ENCODE data around the gene VCL.
"Not testable (repeated sequence)": the region's sequence is repeated elsewhere in the genome, so short reads cannot be mapped to it uniquely, and the experiment has no call there.

Gene VCL

GRCh38 chr10:73973427-73973826 lies 24.5 kb upstream of the VCL start:
- no peak for DNase-seq

GRCh38 chr10:73974309-73974946 lies 23.5 kb upstream of the VCL start:
- DNase-seq, result peak; percentile 43

GRCh38 chr10:73975388-73975787 lies 22.5 kb upstream of the VCL start:
- no peak for DNase-seq

GRCh38 chr10:73979141-73979808 lies 18.6 kb upstream of the VCL start:
- DNase-seq, result no peak

GRCh38 chr10:73979809-73980433 lies 18.0 kb upstream of the VCL start:
- no peak for DNase-seq

GRCh38 chr10:73981812-73982211 lies 16.1 kb upstream of the VCL start:
- no peak for DNase-seq

GRCh38 chr10:73983096-73984047 lies 14.5 kb upstream of the VCL start:
- DNase-seq, result no peak

- no peak for DNase-seq
Observed at GRCh38 chr10:73989594-73990150, 8.2 kb upstream of the VCL start.

GRCh38 chr10:73991203-73991883 lies 6.6 kb upstream of the VCL start:
- DNase-seq, result no peak

- peak; percentile 87 for DNase-seq
Observed at GRCh38 chr10:73991884-73992245, 6.1 kb upstream of the VCL start.

GRCh38 chr10:73992899-73993788 lies 4.8 kb upstream of the VCL start:
- DNase-seq, result no peak

- no peak for DNase-seq
Observed at GRCh38 chr10:73995035-73995358, 2.9 kb upstream of the VCL start.

GRCh38 chr10:73997461-73997786 lies 492 bp upstream of the VCL start:
- no peak for DNase-seq

GRCh38 chr10:73998623-73998928 lies 660 bp downstream of the VCL start:
- no peak for DNase-seq

GRCh38 chr10:73998929-73999691 lies 1.2 kb downstream of the VCL start:
- DNase-seq, result peak; percentile 19

- no peak for DNase-seq
Observed at GRCh38 chr10:73999703-74000102, 1.8 kb downstream of the VCL start.

GRCh38 chr10:74000244-74000643 lies 2.3 kb downstream of the VCL start:
- DNase-seq, result not testable (repeated sequence)

GRCh38 chr10:74000892-74001669 lies 3.2 kb downstream of the VCL start:
- DNase-seq, result no peak

GRCh38 chr10:74006269-74006668 lies 8.4 kb downstream of the VCL start:
- no peak for DNase-seq

- no peak for DNase-seq
Observed at GRCh38 chr10:74008212-74008731, 10.4 kb downstream of the VCL start.

Data from CD4-positive, alpha-beta T cell treated with Interleukin-12 subunit alpha and Interleukin-12 subunit beta, for 1 hour (primary cell).